HepG2 (cell line): ENCODE measurements around the gene ZNF556. TPM values are rescaled to one million over a fixed set of nuclear protein-coding genes. Genes with fewer than 3 reads are reported as not detected.

Experiments used
- ATAC-seq: fragments of 200-7000 bp; cut with Tn5 transposase; 3 replicates; pipeline ENCODE4 v1.9.1; 2020; ENCODE audit warnings: mild to moderate bottlenecking, moderate library complexity
- BruUV-seq: library from RNA; stranded (reverse); fragments of 400-500 nt; replicated peaks from 2 replicates; lab custom pipeline; 2021; lab: Mats Ljungman, UMichigan
- CTCF ChIA-PET: fragments of 300-600 bp; formaldehyde crosslinking; extraction: SDS; loops from one replicate; lab custom pipeline; 2021; ENCODE audit warnings: low total read pairs, inconsistent platforms, low intra/inter-chr PET ratio; lab: Yijun Ruan, JAX
- POLR2A ChIA-PET: fragments of 350-600 bp; sonication (Branson Sonifier 250); formaldehyde crosslinking; loops from one replicate; lab custom pipeline; 2020; ENCODE audit warnings: antibody characterized with exemption, inconsistent platforms; lab: Yijun Ruan, JAX
- DNase-seq: peaks from one replicate; pipeline ENCODE4 v3.0.0-alpha.2; 2015; ENCODE audit warnings: low spot score
- FAIRE-seq: peaks from 3 replicates; lab custom pipeline; 2011; peaks lifted over from hg19 to GRCh38; lab: Jason Lieb, UNC
- H2AFZ ChIP-seq: one replicate; pipeline ENCODE4 v1.6.1; 2011; ENCODE audit warnings: low read length, inconsistent platforms
- H3K27ac ChIP-seq: fragments of 300-600 bp; 3 replicates; pipeline ENCODE4 v1.8.0; 2011; ENCODE audit warnings: mixed run types, mild to moderate bottlenecking, mixed read lengths, low read length, inconsistent platforms; ENCODE audit not compliant: insufficient read depth; ENCODE audit errors: extremely low read length
- H3K27me3 ChIP-seq, 2 experiments: fragments of 200-600 bp in 1 of 2; 2 replicates in 1 of 2; 3 replicates in 1 of 2; pipeline versions ENCODE4 v1.6.0 to v1.8.0; 2011; ENCODE audit warnings: low read length in 2 of 2, mild to moderate bottlenecking in 2 of 2, moderate library complexity in 2 of 2, inconsistent platforms in 1 of 2; ENCODE audit not compliant: insufficient read depth in 2 of 2, control insufficient read depth in 1 of 2
- H3K36me3 ChIP-seq, 2 experiments: fragments of 200-600 bp in 1 of 2; replicated peaks in 1 of 2; 2 replicates in 1 of 2; 3 replicates in 1 of 2; pipeline versions ENCODE4 v1.5.1 to v1.8.0; 2011; ENCODE audit warnings: low read length in 2 of 2, inconsistent platforms in 1 of 2; ENCODE audit not compliant: insufficient read depth in 2 of 2, control insufficient read depth in 1 of 2
- H3K4me1 ChIP-seq: 2 replicates; pipeline ENCODE4 v1.5.1; 2012; ENCODE audit warnings: low read length, inconsistent platforms; ENCODE audit not compliant: insufficient read depth
- H3K4me2 ChIP-seq: 2 replicates; pipeline ENCODE4 v1.6.0; 2011; ENCODE audit warnings: low read depth, low read length, inconsistent platforms
- H3K4me3 ChIP-seq, 3 experiments: fragments of 200-600 bp in 1 of 3; sonication (generic), shearing (Covaris generic) in 1 of 3; replicated peaks in 1 of 3; 2 replicates each; pipeline ENCODE4 v1.5.1; 2011 to 2016; ENCODE audit warnings: low read length in 3 of 3, inconsistent platforms in 2 of 3, low read depth in 2 of 3, mild to moderate bottlenecking in 2 of 3, control low read depth in 1 of 3, mixed read lengths in 1 of 3; ENCODE audit not compliant: insufficient read depth in 1 of 3
- H3K79me2 ChIP-seq: one replicate; pipeline ENCODE4 v1.6.1; 2011; ENCODE audit warnings: low read length, inconsistent platforms; ENCODE audit not compliant: insufficient read depth
- H3K9ac ChIP-seq: 2 replicates; pipeline ENCODE4 v1.6.0; 2011; ENCODE audit warnings: mild to moderate bottlenecking, low read depth, low read length, inconsistent platforms; ENCODE audit not compliant: insufficient read depth
- H3K9me3 ChIP-seq: 2 replicates; pipeline ENCODE4 v1.5.1; 2012; ENCODE audit warnings: mild to moderate bottlenecking, low read length
- H4K20me1 ChIP-seq: 2 replicates; pipeline ENCODE4 v1.6.0; 2011; ENCODE audit warnings: inconsistent platforms, mild to moderate bottlenecking, low read length, moderate library complexity; ENCODE audit not compliant: insufficient read depth
- FOXO4 ChIP-seq: sonication (generic); formaldehyde crosslinking; conservative IDR thresholded peaks from 2 replicates; pipeline ENCODE4 v1.8.1; 2023; ENCODE audit warnings: missing genetic modification reagents
- IKZF4 ChIP-seq: sonication (generic); formaldehyde crosslinking; IDR thresholded peaks from 2 replicates; pipeline ENCODE4 v1.5.1; 2020; ENCODE audit warnings: borderline replicate concordance, mild to moderate bottlenecking, low read depth, missing genetic modification reagents; ENCODE audit errors: not compliant biosample characterization
- ZNF318 ChIP-seq: sonication (generic); formaldehyde crosslinking; IDR thresholded peaks from 2 replicates; pipeline ENCODE4 v1.4.0; 2020; ENCODE audit warnings: mild to moderate bottlenecking, missing genetic modification reagents
- ZNF383 ChIP-seq: sonication (generic); formaldehyde crosslinking; IDR thresholded peaks from 2 replicates; pipeline ENCODE4 v1.4.0; 2020; ENCODE audit warnings: missing genetic modification reagents, mild to moderate bottlenecking, borderline replicate concordance
- ZNF687 ChIP-seq: sonication (generic); formaldehyde crosslinking; IDR thresholded peaks from 2 replicates; pipeline ENCODE4 v1.5.1; 2020; ENCODE audit warnings: mild to moderate bottlenecking, missing genetic modification reagents, moderate library complexity
- ZNF790 ChIP-seq: sonication (generic); formaldehyde crosslinking; IDR thresholded peaks from 2 replicates; pipeline ENCODE4 v1.8.0; 2022; ENCODE audit warnings: missing genetic modification reagents, mild to moderate bottlenecking, borderline replicate concordance
- WGBS: methylation state at CpG from one replicate; pipeline ENCODE4 v1.1.6; 2017; ENCODE audit warnings: low lambda C conversion rate; 5-methylcytosine and 5-hydroxymethylcytosine counted together
- in situ Hi-C: cut with HindIII; loops from 2 replicates; pipeline ENCODE4 v1.10.0; 2017; ENCODE audit warnings: low pct_unique_long_range_greater_than_20kb; ENCODE audit not compliant: extremely low pct_ligation_motif_present
- intact Hi-C: fragments of 100-400 bp; cut with micrococcal nuclease; formaldehyde crosslinking; loops from one replicate; pipeline ENCODE4 v1.10.0; 2022; ENCODE audit not compliant: unreplicated experiment
- polyA plus RNA-seq, 8 experiments: library from polyadenylated mRNA; depleted of rRNA in 3 of 8; stranded (reverse) in 7 of 8; unstranded in 1 of 8; fragments of >200 nt; fragmentation: Illumina TruSeq in 4 of 8; extraction: Trizol in 4 of 8; gene quantifications; 2 replicates each; pipeline versions ENCODE4 v1.2.1 to v1.2.3, GENCODE V29; 2011 to 2016; ENCODE audit warnings: low read depth in 4 of 8, missing spikeins in 1 of 8, mixed read lengths in 1 of 8; ENCODE audit not compliant: insufficient read depth in 1 of 8
- total RNA-seq, 5 experiments: library from RNA; depleted of rRNA; stranded (reverse); fragments of >200 nt; fragmentation: Illumina TruSeq; extraction: Trizol; gene quantifications; 2 replicates each; pipeline ENCODE4 v1.2.3, GENCODE V29; 2016; ENCODE audit warnings: low read depth in 1 of 5

ZNF556 gene
- total and polyA plus RNA-seq, 2 of the 13 experiments (the other 11 are each of a cell fraction or from before 2014, with no cell fraction given) = 4.2 to 28.6 TPM

- H3K9ac ChIP-seq = no peak overlapping the region
- ATAC-seq = no peak
- H3K79me2 ChIP-seq = no peaks in the 10 kb centered on the region
- no peak overlapping the region for H3K27ac ChIP-seq
- H4K20me1 ChIP-seq = no peaks in the 10 kb centered on the region
- no peak for FAIRE-seq
- POLR2A ChIA-PET = interaction anchor here (0.8 to 3.4 kb wide), 3 partner anchors 13 to 43 kb away, joined by 3 to 9 read pairs (median 3); partner anchors contain the start of genes ZNF555 and ZNF556
- in situ Hi-C loops = no loop called here
- BruUV-seq = no TSS peak
- DNase-seq = no peak
- no peak overlapping the region for H3K4me3 ChIP-seq
- CTCF ChIA-PET = no interaction called here
- H3K4me2 ChIP-seq = no peak overlapping the region
- no peaks in the 10 kb centered on the region for H3K9me3 ChIP-seq
- intact Hi-C loops = no loop called here
- H3K27me3 ChIP-seq = no peaks in the 10 kb centered on the region
- H3K36me3 ChIP-seq = no peaks in the 10 kb centered on the region; a peak in 1 of 5 replicates
- no peak overlapping the region for H2AFZ ChIP-seq
- peaks cover 8% of the 10 kb centered on the region for H3K4me1 ChIP-seq
- TF ChIP-seq ZNF790 = no peak
- no peak for TF ChIP-seq IKZF4 (CRISPR knock-in tag)
- peak; percentile 20; the same call in 1 of the 2 replicates for TF ChIP-seq ZNF687 (CRISPR knock-in tag)
- no peak for TF ChIP-seq FOXO4 (CRISPR knock-in tag)
- TF ChIP-seq ZNF383 = no peak
- no peak for TF ChIP-seq ZNF318 (CRISPR knock-in tag)
- 92% methylated on average over 2 of the region's 8 CpGs for WGBS
Measured at GRCh38 chr19:2824129-2824528, 43.0 kb upstream of the ZNF556 start.
